Activated CD4-positive, alpha-beta memory T cell treated with anti-CD3 and anti-CD28 coated beads, Interleukin-2, amount 10 ng/mL, durations not matched to agents 7 days and 5 days (primary cell): ENCODE data around the gene IL1RL2. TPM values are rescaled to one million over a fixed set of nuclear protein-coding genes. Genes with fewer than 3 reads are reported as not detected.

Experiments
- CTCF ChIA-PET: fragments of 350-600 bp; sonication (Branson Sonifier 250); formaldehyde crosslinking; loops from one replicate; lab custom pipeline; 2021; ENCODE audit warnings: antibody characterized with exemption, inconsistent platforms; lab: Charles Lee
- POLR2A ChIA-PET: fragments of 350-600 bp; sonication (Branson Sonifier 250); formaldehyde crosslinking; loops from one replicate; lab custom pipeline; 2021; ENCODE audit warnings: antibody characterized with exemption; lab: Charles Lee
- DNase-seq: peaks from one replicate; pipeline ENCODE4 v3.0.0-alpha.2; 2020
- H3K27ac Mint-ChIP-seq: one replicate; pipeline ENCODE4 v1.8.0; 2021; ENCODE audit warnings: mild to moderate bottlenecking, mixed read lengths
- H3K27me3 Mint-ChIP-seq: one replicate; pipeline ENCODE4 v1.8.0; 2021; ENCODE audit warnings: mixed read lengths
- H3K36me3 Mint-ChIP-seq: one replicate; pipeline ENCODE4 v1.8.0; 2021; ENCODE audit warnings: low read depth, mixed read lengths
- H3K4me1 Mint-ChIP-seq: one replicate; pipeline ENCODE4 v1.8.0; 2021; ENCODE audit warnings: mixed read lengths
- H3K4me3 Mint-ChIP-seq: one replicate; pipeline ENCODE4 v1.8.0; 2021; ENCODE audit warnings: mild to moderate bottlenecking, mixed read lengths
- H3K9me3 Mint-ChIP-seq: one replicate; pipeline ENCODE4 v1.8.0; 2021; ENCODE audit warnings: mixed read lengths
- total RNA-seq, 2 experiments: library from RNA; stranded (reverse); gene quantifications; one replicate each; pipeline ENCODE4 v1.2.3, GENCODE V29; 2021

IL1RL2 gene
- total RNA-seq, 2 experiments from 2014 or later, result not detected

DNA sequence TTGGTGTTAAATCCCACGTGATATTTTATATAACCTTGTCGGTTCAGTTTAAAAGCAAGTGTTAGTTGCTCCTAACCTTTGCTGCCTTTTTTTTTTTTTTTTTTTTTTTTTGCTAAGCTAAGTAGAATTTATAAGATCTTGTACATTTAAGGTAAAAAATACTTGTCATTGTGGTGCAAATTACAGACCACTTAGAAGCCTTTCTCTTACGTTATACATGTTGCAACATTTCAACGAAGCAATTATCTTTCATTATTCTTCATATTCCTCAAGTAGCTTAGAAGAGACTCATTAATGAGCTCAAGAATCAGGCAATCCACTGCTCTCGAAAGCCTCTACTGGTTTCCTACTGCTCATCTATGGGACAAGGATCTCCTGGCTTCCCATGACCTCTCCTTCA, 14.9 kb upstream of the IL1RL2 start:
- H3K27ac Mint-ChIP-seq, result no peak overlapping the region
- peaks cover 1% of the 10 kb centered on the region for H3K4me1 Mint-ChIP-seq
- DNase-seq, result no peak
- H3K36me3 Mint-ChIP-seq, result no peaks in the 10 kb centered on the region
- peaks cover 2% of the 10 kb centered on the region for H3K9me3 Mint-ChIP-seq
- no peak overlapping the region for H3K4me3 Mint-ChIP-seq
- ChIA-PET CTCF (no interaction called here), POLR2A (no interaction called here)
- H3K27me3 Mint-ChIP-seq, result no peaks in the 10 kb centered on the region

DNA sequence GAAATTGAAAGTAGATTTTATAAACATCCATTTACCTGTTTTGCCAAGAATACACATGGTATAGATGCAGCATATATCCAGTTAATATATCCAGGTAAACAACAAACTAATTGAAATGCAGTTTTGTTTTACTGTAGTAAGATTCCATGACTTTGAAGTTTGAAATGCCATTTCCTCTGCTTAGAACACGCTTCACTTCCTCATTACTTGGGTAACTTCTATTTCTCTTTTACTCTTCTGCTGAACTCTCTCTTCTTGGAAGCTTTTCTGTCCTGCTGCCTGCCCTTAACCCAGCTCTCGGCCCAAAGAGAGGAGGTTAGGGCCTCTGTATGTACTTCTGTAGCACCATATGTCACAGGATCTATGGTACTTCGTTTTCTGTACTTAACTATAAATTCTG, 14.1 kb upstream of the IL1RL2 start:
- H3K36me3 Mint-ChIP-seq, result no peaks in the 10 kb centered on the region
- H3K9me3 Mint-ChIP-seq, result peaks cover 2% of the 10 kb centered on the region
- CTCF ChIA-PET, result no interaction called here
- POLR2A ChIA-PET, result no interaction called here
- H3K4me3 Mint-ChIP-seq, result no peak overlapping the region
- no peaks in the 10 kb centered on the region for H3K27me3 Mint-ChIP-seq
- peaks cover 1% of the 10 kb centered on the region for H3K4me1 Mint-ChIP-seq
- DNase-seq, result no peak
- no peak overlapping the region for H3K27ac Mint-ChIP-seq

DNA sequence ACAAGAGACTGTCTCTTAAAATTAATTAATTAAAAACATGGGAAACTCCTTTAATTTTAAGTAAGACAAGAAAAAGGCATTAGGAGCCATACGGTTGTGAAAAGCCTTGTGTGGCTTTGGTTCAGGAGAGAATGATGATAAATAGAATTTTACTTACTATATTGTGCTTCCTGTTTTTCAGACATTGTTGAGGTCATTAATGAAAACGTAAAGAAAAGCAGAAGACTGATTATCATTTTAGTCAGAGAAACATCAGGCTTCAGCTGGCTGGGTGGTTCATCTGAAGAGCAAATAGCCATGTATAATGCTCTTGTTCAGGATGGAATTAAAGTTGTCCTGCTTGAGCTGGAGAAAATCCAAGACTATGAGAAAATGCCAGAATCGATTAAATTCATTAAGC, 10.7 kb upstream of the IL1RL2 start:
- peaks cover 2% of the 10 kb centered on the region for H3K9me3 Mint-ChIP-seq
- peaks cover 1% of the 10 kb centered on the region for H3K4me1 Mint-ChIP-seq
- H3K4me3 Mint-ChIP-seq, result no peak overlapping the region
- H3K36me3 Mint-ChIP-seq, result no peaks in the 10 kb centered on the region
- POLR2A ChIA-PET, result no interaction called here
- CTCF ChIA-PET, result no interaction called here
- DNase-seq, result no peak
- peaks cover 2% of the 10 kb centered on the region for H3K27me3 Mint-ChIP-seq
- H3K27ac Mint-ChIP-seq, result no peak overlapping the region

DNA sequence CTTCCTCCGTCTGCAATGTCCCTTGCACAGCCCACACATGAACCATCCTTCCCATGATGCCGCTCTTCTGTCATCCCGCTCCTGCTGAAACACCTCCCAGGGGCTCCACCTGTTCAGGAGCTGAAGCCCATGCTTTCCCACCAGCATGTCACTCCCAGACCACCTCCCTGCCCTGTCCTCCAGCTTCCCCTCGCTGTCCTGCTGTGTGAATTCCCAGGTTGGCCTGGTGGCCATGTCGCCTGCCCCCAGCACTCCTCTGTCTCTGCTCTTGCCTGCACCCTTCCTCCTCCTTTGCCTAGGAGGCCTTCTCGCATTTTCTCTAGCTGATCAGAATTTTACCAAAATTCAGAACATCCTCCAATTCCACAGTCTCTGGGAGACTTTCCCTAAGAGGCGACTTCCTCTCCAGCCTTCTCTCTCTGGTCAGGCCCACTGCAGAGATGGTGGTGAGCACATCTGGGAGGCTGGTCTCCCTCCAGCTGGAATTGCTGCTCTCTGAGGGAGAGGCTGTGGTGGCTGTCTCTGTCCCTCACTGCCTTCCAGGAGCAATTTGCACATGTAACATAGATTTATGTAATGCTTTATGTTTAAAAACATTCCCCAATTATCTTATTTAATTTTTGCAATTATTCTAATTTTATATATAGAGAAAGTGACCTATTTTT, 8.9 kb upstream of the IL1RL2 start:
- CTCF ChIA-PET, result no interaction called here
- Mint-ChIP-seq H3K4me1 (no peaks in the 10 kb centered on the region), H3K27me3 (peaks cover 9% of the 10 kb centered on the region), H3K27ac (no peak overlapping the region), H3K36me3 (no peaks in the 10 kb centered on the region), H3K4me3 (no peak overlapping the region), H3K9me3 (peaks cover 2% of the 10 kb centered on the region)
- POLR2A ChIA-PET, result no interaction called here
- DNase-seq, result no peak

DNA sequence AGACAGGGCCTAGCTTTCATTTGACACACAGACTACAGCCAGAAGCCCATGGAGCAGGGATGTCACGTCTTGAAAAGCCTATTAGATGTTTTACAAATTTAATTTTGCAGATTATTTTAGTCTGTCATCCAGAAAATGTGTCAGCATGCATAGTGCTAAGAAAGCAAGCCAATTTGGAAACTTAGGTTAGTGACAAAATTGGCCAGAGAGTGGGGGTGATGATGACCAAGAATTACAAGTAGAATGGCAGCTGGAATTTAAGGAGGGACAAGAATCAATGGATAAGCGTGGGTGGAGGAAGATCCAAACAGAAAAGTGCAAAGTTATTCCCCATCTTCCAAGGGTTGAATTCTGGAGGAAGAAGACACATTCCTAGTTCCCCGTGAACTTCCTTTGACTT, 7.8 kb upstream of the IL1RL2 start:
- POLR2A ChIA-PET, result no interaction called here
- CTCF ChIA-PET, result no interaction called here

DNA sequence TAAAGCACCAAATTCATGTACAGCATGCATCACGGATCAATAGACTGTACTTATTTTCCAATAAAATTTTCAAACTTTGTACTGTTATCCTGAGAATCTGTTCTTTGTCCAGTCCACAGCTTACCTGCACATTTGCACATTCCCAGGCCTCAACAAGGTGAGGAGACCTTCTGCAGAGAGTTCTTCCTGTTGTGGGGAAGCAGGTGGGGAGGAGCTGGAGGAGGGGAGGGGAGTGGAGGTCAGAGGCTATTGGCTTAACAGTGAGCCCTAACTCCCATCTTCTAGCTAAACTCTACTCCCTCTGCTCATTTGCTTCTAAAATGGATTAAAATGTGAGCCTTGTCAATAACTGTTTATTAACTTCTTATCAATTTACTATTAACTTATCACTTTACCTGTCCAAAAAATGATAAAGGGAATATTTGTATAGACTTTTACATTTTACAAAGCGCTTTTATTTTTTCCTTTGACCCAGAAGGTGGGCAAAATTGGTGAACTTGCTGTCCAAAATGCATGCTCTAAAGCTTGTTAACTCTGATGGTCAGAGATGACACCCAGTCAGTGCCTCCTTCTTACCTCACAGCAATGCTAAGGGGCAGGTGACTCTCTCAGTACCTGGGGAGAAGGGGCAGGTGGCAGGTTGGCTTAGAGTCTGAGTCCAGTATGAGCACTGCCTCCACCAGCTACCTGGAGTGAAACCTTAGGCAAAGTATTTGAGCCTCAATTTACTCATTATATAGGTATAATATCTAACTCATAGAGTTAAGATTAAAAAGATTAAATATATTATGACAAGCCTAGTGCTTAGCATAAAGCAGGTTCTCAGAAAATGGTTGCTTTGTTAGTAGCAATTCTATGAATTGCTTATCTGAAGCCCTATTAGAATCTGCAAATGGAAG, 6.8 kb upstream of the IL1RL2 start:
- ChIA-PET CTCF (interaction anchor here (1.3 kb wide), 1 partner anchor 160 kb away, joined by 3 read pairs; no protein-coding TSS in a partner anchor), POLR2A (no interaction called here)
- Mint-ChIP-seq H3K27me3 (peaks cover 9% of the 10 kb centered on the region), H3K4me1 (peaks cover 3% of the 10 kb centered on the region), H3K9me3 (no peaks in the 10 kb centered on the region), H3K4me3 (no peak overlapping the region), H3K36me3 (no peaks in the 10 kb centered on the region), H3K27ac (no peak overlapping the region)
- no peak for DNase-seq

More for the DNA sequence above, 7.8 kb upstream of the IL1RL2 start:
- H3K4me3 Mint-ChIP-seq, result no peak overlapping the region
- no peaks in the 10 kb centered on the region for H3K4me1 Mint-ChIP-seq
- no peaks in the 10 kb centered on the region for H3K9me3 Mint-ChIP-seq
- no peak overlapping the region for H3K27ac Mint-ChIP-seq
- DNase-seq, result no peak
- H3K27me3 Mint-ChIP-seq, result peaks cover 9% of the 10 kb centered on the region
- no peaks in the 10 kb centered on the region for H3K36me3 Mint-ChIP-seq

DNA sequence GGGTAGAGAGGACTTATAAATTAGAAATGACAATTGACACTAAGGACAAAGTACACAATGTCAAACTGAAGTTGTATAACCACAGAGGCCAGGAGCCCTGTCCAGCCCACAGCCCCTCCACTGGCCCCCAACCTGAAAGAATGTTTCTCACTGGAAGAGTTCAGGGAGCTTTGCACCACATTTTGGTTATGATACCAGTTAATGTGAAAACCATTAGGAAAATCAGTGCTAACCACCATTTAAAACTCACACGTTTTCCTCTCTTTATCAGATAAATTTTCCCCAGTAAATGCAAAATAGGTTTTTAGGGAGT, 6.2 kb upstream of the IL1RL2 start:
- H3K27ac Mint-ChIP-seq, result no peak overlapping the region

DNA sequence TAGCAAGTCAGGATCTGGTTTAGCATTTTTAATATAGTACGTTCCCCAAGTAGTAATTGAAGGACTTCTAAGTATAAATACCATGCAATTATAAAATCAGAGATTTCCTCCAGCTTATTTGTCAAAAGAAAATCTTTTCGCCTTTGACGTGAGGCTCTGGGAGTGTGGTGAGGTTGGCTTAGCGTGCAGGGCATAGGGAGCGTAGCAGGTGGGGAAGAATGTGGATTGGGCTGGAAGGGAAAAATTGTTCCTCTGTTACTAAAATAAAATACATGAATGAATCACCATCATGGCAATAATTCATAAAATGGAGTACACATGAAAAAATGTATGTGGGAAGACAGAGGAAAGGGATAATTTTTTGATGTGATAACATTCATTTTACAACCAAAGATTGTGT, 5.4 kb upstream of the IL1RL2 start:
- Mint-ChIP-seq H3K4me3 (no peak overlapping the region), H3K36me3 (no peaks in the 10 kb centered on the region), H3K4me1 (peaks cover 9% of the 10 kb centered on the region), H3K27ac (no peak overlapping the region), H3K9me3 (no peaks in the 10 kb centered on the region), H3K27me3 (peaks cover 12% of the 10 kb centered on the region)
- DNase-seq, result no peak
- ChIA-PET CTCF (interaction anchor here (1.3 kb wide), 1 partner anchor 162 kb away, joined by 3 read pairs; no protein-coding TSS in a partner anchor), POLR2A (no interaction called here)

More for the DNA sequence above, 6.2 kb upstream of the IL1RL2 start:
- POLR2A ChIA-PET, result no interaction called here
- Mint-ChIP-seq H3K36me3 (no peaks in the 10 kb centered on the region), H3K27me3 (peaks cover 9% of the 10 kb centered on the region), H3K4me1 (peaks cover 8% of the 10 kb centered on the region), H3K9me3 (no peaks in the 10 kb centered on the region), H3K4me3 (no peak overlapping the region)
- CTCF ChIA-PET, result interaction anchor here (1.3 kb wide), 1 partner anchor 161 kb away, joined by 3 read pairs; no protein-coding TSS in a partner anchor
- DNase-seq, result no peak

DNA sequence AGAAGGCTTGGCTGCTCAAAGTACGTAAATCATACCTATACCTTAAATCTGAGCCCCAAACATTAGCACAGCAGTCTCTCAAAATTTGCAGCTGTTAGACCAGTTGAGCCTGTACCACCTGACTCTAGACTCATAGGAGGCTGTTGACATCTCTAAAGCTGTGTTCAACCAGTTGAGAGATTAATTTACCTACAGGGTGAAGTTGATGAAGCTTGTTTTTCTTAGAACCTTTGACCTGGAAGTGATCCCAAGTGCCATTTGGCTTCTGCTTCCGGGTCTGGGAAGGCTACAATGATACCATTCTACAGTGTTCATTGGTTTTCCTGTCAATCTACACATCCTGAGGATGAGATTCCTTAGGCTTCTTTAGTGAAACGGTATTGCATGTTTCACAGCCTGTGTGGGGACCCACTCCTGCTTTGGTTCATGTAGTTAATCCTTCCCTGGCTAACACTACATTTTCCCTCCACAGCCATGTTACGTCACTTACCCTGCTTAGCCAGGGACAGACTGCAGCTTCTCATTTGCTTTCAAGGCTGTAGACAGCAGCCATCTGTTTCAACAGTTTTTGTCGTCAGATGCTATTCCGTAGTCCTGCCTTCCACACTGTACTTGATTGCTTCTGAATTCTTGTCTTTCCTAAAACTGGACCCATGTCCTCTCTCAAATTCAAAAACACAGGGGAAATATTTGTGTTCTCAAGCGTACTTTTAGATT, 4.7 kb upstream of the IL1RL2 start:
- H3K27me3 Mint-ChIP-seq, result peaks cover 17% of the 10 kb centered on the region
- H3K9me3 Mint-ChIP-seq, result no peaks in the 10 kb centered on the region
- H3K4me1 Mint-ChIP-seq, result peaks cover 14% of the 10 kb centered on the region
- DNase-seq, result no peak
- ChIA-PET POLR2A (no interaction called here), CTCF (no interaction called here)
- no peak overlapping the region for H3K4me3 Mint-ChIP-seq
- H3K27ac Mint-ChIP-seq, result no peak overlapping the region
- H3K36me3 Mint-ChIP-seq, result no peaks in the 10 kb centered on the region

DNA sequence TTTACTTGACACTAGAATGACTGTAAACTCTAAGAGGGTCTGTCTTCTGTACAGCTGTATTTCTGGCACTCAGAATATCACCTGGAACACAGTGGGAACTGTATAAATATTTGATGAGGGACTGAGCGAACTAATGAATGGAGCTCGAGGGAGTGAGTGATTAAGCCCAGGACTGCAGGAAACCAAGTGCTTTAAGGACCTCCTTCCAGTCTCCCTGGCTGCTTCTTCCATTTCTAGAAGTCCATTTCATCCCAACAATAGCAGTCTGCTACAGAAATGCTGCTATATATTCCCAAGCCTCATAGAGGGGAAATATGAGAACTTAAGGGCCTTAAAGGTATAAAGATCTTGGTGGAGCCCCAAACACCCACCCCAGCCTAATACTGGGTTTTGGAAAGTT, 2.8 kb upstream of the IL1RL2 start:
- Mint-ChIP-seq H3K27ac (no peak overlapping the region), H3K4me3 (no peak overlapping the region), H3K27me3 (peaks cover 23% of the 10 kb centered on the region), H3K9me3 (no peaks in the 10 kb centered on the region), H3K36me3 (peaks cover 3% of the 10 kb centered on the region), H3K4me1 (peaks cover 18% of the 10 kb centered on the region)
- no peak for DNase-seq
- CTCF ChIA-PET, result interaction anchor here (1.3 kb wide), 1 partner anchor 57 kb away, joined by 6 read pairs; no protein-coding TSS in a partner anchor
- POLR2A ChIA-PET, result no interaction called here

DNA sequence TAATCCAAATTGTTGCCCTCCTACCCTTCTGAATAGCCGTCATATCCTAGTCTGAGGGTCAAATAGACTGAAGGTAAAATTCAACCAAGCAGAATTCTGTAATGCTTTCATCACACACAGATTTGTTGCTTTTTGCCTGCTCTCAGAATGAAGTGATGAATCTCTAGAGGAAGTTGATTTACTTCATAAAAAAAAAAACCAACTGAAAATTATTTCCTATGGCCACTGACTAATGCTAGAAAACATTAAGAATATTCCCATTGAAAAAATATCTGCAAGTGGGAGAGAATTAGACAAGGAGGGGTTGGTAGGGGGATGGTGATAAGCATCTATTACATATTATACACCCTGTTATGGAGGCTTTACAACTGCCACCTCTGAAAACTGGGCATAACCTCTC, 2.3 kb upstream of the IL1RL2 start:
- no peak for DNase-seq
- H3K36me3 Mint-ChIP-seq, result peaks cover 3% of the 10 kb centered on the region
- peaks cover 18% of the 10 kb centered on the region for H3K4me1 Mint-ChIP-seq
- CTCF ChIA-PET, result interaction anchor here (1.8 kb wide), 1 partner anchor 56 kb away, joined by 11 read pairs; no protein-coding TSS in a partner anchor
- POLR2A ChIA-PET, result no interaction called here
- H3K27ac Mint-ChIP-seq, result no peak overlapping the region
- no peak overlapping the region for H3K4me3 Mint-ChIP-seq
- no peaks in the 10 kb centered on the region for H3K9me3 Mint-ChIP-seq
- H3K27me3 Mint-ChIP-seq, result peaks cover 23% of the 10 kb centered on the region

DNA sequence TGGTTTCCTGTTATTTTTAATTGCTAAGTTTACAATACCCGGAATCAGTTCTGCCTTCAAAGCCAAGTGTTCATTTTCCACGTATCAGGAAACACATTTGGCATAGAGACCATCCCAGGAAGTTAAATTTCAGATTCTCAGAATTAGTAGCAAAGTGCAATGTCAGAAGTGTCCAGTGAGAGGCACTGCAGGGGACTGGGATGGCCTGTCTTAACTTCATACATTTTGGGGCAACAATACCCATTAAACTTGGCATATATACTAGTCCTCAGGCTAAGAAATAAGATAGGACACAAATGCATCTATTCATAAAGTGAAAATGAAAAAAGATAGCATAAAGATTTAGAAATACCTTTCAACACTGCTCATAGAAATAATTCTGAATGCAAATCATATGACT, 1.5 kb upstream of the IL1RL2 start:
- Mint-ChIP-seq H3K27ac (no peak overlapping the region), H3K4me3 (no peak overlapping the region), H3K36me3 (peaks cover 3% of the 10 kb centered on the region), H3K4me1 (peaks cover 18% of the 10 kb centered on the region), H3K27me3 (peaks cover 23% of the 10 kb centered on the region), H3K9me3 (no peaks in the 10 kb centered on the region)
- DNase-seq, result no peak
- POLR2A ChIA-PET, result no interaction called here
- CTCF ChIA-PET, result interaction anchor here (1.8 kb wide), 1 partner anchor 55 kb away, joined by 11 read pairs; no protein-coding TSS in a partner anchor
